ENCODE measurements around the gene TMEM237.

GRCh38 chr2:201644001-201644400 is 698 bp upstream of the TMEM237 start:
- TF ChIP-seq CTCF (conservative IDR thresholded peaks at IDR 0.05; ENCODE audit: low read length) (no peak), EZH2phosphoT487 (IDR thresholded peaks at IDR 0.05; ENCODE audit: borderline replicate concordance, low read depth, low read length) (no peak)
